ENCODE measurements around the gene ZNF514. TPM values are rescaled to one million over a fixed set of nuclear protein-coding genes. Genes with fewer than 3 reads are reported as not detected.

Gene ZNF514
- total and polyA plus RNA-seq, 10 of the 15 experiments (the other 5 are each of a cell fraction or from before 2014, with no cell fraction given): 5.1 to 8.7 (median 6.6) TPM

- Histone ChIP-seq H3K4me1 (ENCODE audit: control insufficient read depth, insufficient read depth, low read length) (peaks cover 5% of the 10 kb centered on the region; the same call in 1 of the 2 replicates), H3K9ac (ENCODE audit: control insufficient read depth, insufficient read depth, low read length) (peak overlapping the region; percentile 97)
- BruUV-seq (replicated peaks): TSS peak; percentile 96
Observed at GRCh38 chr2:95165030-95165370, 5.4 kb upstream of the ZNF514 start.

More at GRCh38 chr2:95165030-95165370, 5.4 kb upstream of the ZNF514 start:
- H4K20me1 ChIP-seq (ENCODE audit: control insufficient read depth, insufficient read depth): no peaks in the 10 kb centered on the region
- no peaks in the 10 kb centered on the region for H3K9me3 ChIP-seq (replicated peaks; ENCODE audit: control insufficient read depth, insufficient read depth, low read length)
- ATAC-seq (peak; percentile 54), DNase-seq (ENCODE audit: low read depth, low spot score) (no peak), FAIRE-seq (no peak)
- ChIA-PET POLR2A (interaction anchor here (0.7 to 1.4 kb wide), 3 partner anchors 41 to 44 kb away, joined by 3 read pairs; partner anchors contain the start of gene MRPS5), CTCF (interaction anchor here (0.6 to 2.3 kb wide), 10 partner anchors 42 to 298 kb away, joined by 3 to 10 read pairs (median 4); partner anchors contain the start of genes FAHD2A and MRPS5), SMC1A (ENCODE audit: uncharacterized antibody, unreplicated experiment) (interaction anchor here (1.3 to 1.6 kb wide), 4 partner anchors 30 to 238 kb away, joined by 4 to 6 read pairs (median 5); partner anchors contain the start of gene MRPS5), RAD21 (ENCODE audit: unreplicated experiment) (interaction anchor here (1.7 to 3.2 kb wide), 2 partner anchors 43 to 143 kb away, joined by 4 to 17 read pairs; partner anchors contain the start of gene MRPS5)
- peak overlapping the region; percentile 100 for H2AFZ ChIP-seq (ENCODE audit: control insufficient read depth, low read depth, low read length)
- WGBS (ENCODE audit: insufficient coverage, insufficient replicate concordance, low lambda C conversion rate, missing lambda C conversion rate): 0% methylated on average over 9 of the region's 9 CpGs
- H3K27me3 ChIP-seq (replicated peaks in 1 of 2; ENCODE audit: control insufficient read depth in 2 of 2, insufficient read depth in 2 of 2, low read length in 1 of 2): no peaks in the 10 kb centered on the region
- peak overlapping the region; percentile 95 for H3K27ac ChIP-seq (ENCODE audit: control insufficient read depth, insufficient read depth)
- TF ChIP-seq ZNF217 (IDR thresholded peaks at IDR 0.05): no peak
- no peak for TF ChIP-seq EP300 (IDR thresholded peaks at IDR 0.05; ENCODE audit: borderline replicate concordance in 1 of 2, control insufficient read depth in 1 of 2, low read depth in 2 of 2, low read length in 2 of 2)
- TF ChIP-seq ZBTB33 (IDR thresholded peaks at IDR 0.05): no peak
- TF ChIP-seq NR2C1 (IDR thresholded peaks at IDR 0.05): no peak
- TF ChIP-seq NRF1 (conservative IDR thresholded peaks at IDR 0.05; ENCODE audit: low read depth, low read length): no peak
- H3K79me2 ChIP-seq (ENCODE audit: control insufficient read depth, insufficient read depth, low read length): peaks cover 13% of the 10 kb centered on the region
- in situ Hi-C loops (cut with MboI): no loop called here
- intact Hi-C loops (cut with micrococcal nuclease; ENCODE audit: unreplicated experiment): loop anchor here (2.0 kb wide), 2 partner anchors 42 kb away; partner anchors contain the start of gene ZNF892
- H3K4me3 ChIP-seq: peak overlapping the region; percentile 86
- no peaks in the 10 kb centered on the region for H3K36me3 ChIP-seq (ENCODE audit: control insufficient read depth in 2 of 2, insufficient read depth in 2 of 2, low read length in 1 of 2)
- peak overlapping the region; percentile 87 for H3K4me2 ChIP-seq (ENCODE audit: control insufficient read depth, insufficient read depth)
